Measurements from ENCODE around the gene EGFL6.
"Not testable (repeated sequence)": the region's sequence is repeated elsewhere in the genome, so short reads cannot be mapped to it uniquely, and the experiment has no call there.

Gene EGFL6

GRCh38 chrX:13627306-13627705 is 57.9 kb downstream of the EGFL6 start:
- DNase-seq (ENCODE audit: low read depth), result no peak
- no peak for TF ChIP-seq CTCF (conservative IDR thresholded peaks at IDR 0.05; ENCODE audit: control insufficient read depth, insufficient read depth, low read depth, low read length)

GRCh38 chrX:13637224-13637623 is 67.8 kb downstream of the EGFL6 start:
- not testable (repeated sequence) for DNase-seq (ENCODE audit: low read depth); H3K4me3 ChIP-seq (ENCODE audit: control insufficient read depth, low read depth, low read length)

More at GRCh38 chrX:13627306-13627705, 57.9 kb downstream of the EGFL6 start:
- no peak overlapping the region for H3K4me3 ChIP-seq (ENCODE audit: control insufficient read depth, low read depth, low read length)

DNA sequence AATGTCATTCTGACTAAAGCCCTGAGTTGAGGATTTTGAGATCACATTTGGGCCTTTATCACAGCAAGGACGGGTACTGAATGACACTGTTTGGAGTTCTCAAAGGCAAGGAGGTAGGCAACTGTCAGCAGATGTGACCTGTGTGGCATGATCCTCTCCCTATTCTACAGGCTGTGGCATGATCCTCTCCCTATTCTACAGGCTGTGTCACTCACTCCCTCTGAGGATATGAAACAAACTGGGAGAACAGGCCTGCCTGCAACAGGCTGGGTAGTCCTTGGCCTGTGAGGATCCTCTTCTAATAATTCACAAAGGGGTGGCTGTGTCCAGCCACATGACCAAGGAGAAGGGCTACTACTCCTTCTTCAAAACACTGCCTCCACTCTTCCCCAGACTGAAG is 68.6 kb downstream of the EGFL6 start:
- TF ChIP-seq CTCF (conservative IDR thresholded peaks at IDR 0.05; ENCODE audit: control insufficient read depth, insufficient read depth, low read depth, low read length), result no peak
- no peak for DNase-seq (ENCODE audit: low read depth)
- no peak overlapping the region for H3K4me3 ChIP-seq (ENCODE audit: control insufficient read depth, low read depth, low read length)

DNA sequence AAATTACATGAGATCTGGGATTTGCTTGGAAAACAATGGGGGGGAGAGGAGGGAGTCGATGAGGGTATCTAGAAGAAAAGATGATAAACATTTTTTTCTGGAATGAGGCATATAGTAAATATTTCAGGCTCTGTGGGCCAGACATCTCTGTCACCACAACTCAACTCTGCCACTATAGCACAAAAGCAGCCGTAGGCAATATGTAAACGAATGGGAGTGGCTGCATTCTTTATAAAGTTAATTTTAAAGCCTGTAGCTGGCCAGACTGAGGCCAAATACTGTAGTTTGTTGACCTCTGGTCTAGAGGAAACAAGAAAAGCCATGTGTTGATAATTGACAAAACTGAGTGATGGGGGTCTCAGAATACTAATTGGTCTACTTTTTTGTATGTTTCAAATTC is 69.4 kb downstream of the EGFL6 start:
- DNase-seq (ENCODE audit: low read depth), result no peak
- H3K4me3 ChIP-seq (ENCODE audit: control insufficient read depth, low read depth, low read length), result no peak overlapping the region
- TF ChIP-seq CTCF (conservative IDR thresholded peaks at IDR 0.05; ENCODE audit: control insufficient read depth, insufficient read depth, low read depth, low read length), result no peak

DNA sequence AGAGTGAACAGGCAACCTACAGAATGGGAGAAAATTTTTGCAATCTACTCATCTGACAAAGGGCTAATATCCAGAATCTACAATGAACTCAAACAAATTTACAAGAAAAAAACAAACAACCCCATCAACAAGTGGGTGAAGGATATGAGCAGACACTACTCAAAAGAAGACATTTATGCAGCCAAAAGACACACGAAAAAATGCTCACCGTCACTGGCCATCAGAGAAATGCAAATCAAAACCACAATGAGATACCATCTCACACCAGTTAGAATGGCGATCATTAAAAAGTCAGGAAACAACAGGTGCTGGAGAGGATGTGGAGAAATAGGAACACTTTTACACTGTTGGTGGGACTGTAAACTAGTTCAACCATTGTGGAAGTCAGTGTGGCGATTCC is 72.3 kb downstream of the EGFL6 start:
- H3K4me3 ChIP-seq (ENCODE audit: control insufficient read depth, low read depth, low read length); DNase-seq (ENCODE audit: low read depth): not testable (repeated sequence)

GRCh38 chrX:13645464-13646153 is 76.2 kb downstream of the EGFL6 start:
- no peak overlapping the region for H3K4me3 ChIP-seq (ENCODE audit: control insufficient read depth, low read depth, low read length)
- DNase-seq (ENCODE audit: low read depth), result no peak
- TF ChIP-seq CTCF (conservative IDR thresholded peaks at IDR 0.05; ENCODE audit: control insufficient read depth, insufficient read depth, low read depth, low read length), result no peak

DNA sequence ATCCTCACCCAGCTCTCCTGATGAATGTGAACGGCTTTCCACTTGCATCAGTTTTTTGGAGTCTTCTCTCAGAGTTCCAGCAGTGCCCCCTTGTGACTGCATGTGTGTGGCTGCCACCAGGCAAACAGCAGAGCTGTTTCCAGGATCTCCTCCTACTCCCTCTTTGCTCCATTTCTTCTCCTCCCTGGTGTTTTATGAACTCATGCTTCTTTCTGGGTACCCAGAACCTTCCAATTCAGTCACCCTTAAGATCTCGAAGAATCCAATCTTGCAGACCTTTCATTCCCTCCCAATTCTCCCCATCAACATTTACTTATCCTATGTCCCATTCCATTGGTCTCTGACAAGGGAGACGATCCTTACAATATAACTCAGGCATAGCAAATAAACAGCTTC is 76.8 kb downstream of the EGFL6 start:
- no peak overlapping the region for H3K4me3 ChIP-seq (ENCODE audit: control insufficient read depth, low read depth, low read length)
- DNase-seq (ENCODE audit: low read depth), result peak; percentile 69
- peak; percentile 80 for TF ChIP-seq CTCF (conservative IDR thresholded peaks at IDR 0.05; ENCODE audit: control insufficient read depth, insufficient read depth, low read depth, low read length)

- H3K4me3 ChIP-seq (ENCODE audit: control insufficient read depth, low read depth, low read length), result no peak overlapping the region
- peak; percentile 72 for DNase-seq (ENCODE audit: low read depth)
- no peak for TF ChIP-seq CTCF (conservative IDR thresholded peaks at IDR 0.05; ENCODE audit: control insufficient read depth, insufficient read depth, low read depth, low read length)
These were observed 78.4 kb downstream of the EGFL6 start for GRCh38 chrX:13647709-13648212.

GRCh38 chrX:13648336-13648735 is 78.9 kb downstream of the EGFL6 start:
- not testable (repeated sequence) for H3K4me3 ChIP-seq (ENCODE audit: control insufficient read depth, low read depth, low read length); DNase-seq (ENCODE audit: low read depth)
